HCT116 (cell line): Measurements from ENCODE around the gene UBALD2. TPM values are rescaled to one million over a fixed set of nuclear protein-coding genes. Genes with fewer than 3 reads are reported as not detected.

Source experiments
- ATAC-seq: fragments of 200-7000 bp; cut with Tn5 transposase; 2 replicates; pipeline ENCODE4 v1.9.1; 2020; ENCODE audit warnings: mild to moderate bottlenecking, moderate library complexity
- BruUV-seq: library from RNA; stranded (reverse); fragments of 400-500 nt; replicated peaks from 2 replicates; lab custom pipeline; 2021; lab: Mats Ljungman, UMichigan
- CTCF ChIA-PET: fragments of 300-600 bp; sonication (Branson Sonifier 250); formaldehyde crosslinking; loops from one replicate; lab custom pipeline; 2021; ENCODE audit warnings: antibody characterized with exemption; lab: Charles Lee
- POLR2A ChIA-PET: fragments of 300-600, 350-600 bp; sonication (Branson Sonifier 250); formaldehyde crosslinking; loops from one replicate; lab custom pipeline; 2021; ENCODE audit warnings: antibody characterized with exemption; lab: Charles Lee
- RAD21 ChIA-PET, 2 experiments: fragments of 300-600 bp; sonication (Branson Sonifier 250); formaldehyde crosslinking; loops; one replicate each; lab custom pipeline; 2023; ENCODE audit warnings: low total read pairs in 2 of 2; ENCODE audit not compliant: uncharacterized antibody in 2 of 2, unreplicated experiment in 2 of 2, low non-redundant PET in 1 of 2; lab: Charles Lee
- DNase-seq: peaks from one replicate; pipeline ENCODE4 v3.0.0-alpha.2; 2010; ENCODE audit warnings: low read depth, low spot score
- H2AFZ ChIP-seq: fragments of 200-600 bp; shearing (Covaris generic), sonication (generic); 2 replicates; pipeline ENCODE4 v1.6.1; 2017; ENCODE audit warnings: low read depth, mixed run types, mixed read lengths, antibody characterized with exemption, low read length; ENCODE audit not compliant: poor library complexity, severe bottlenecking
- H3K27ac ChIP-seq: 2 replicates; pipeline ENCODE4 v1.5.1; 2012; ENCODE audit warnings: low read depth, low read length
- H3K27me3 ChIP-seq: fragments of 200-600 bp; sonication (generic); 2 replicates; pipeline ENCODE4 v1.6.1; 2016; ENCODE audit warnings: mixed run types, low read length, mixed read lengths; ENCODE audit not compliant: insufficient read depth
- H3K36me3 ChIP-seq, 2 experiments: fragments of 200-500 bp in 1 of 2; fragments of 200-600 bp in 1 of 2; sonication (Bioruptor generic) in 1 of 2; sonication (generic) in 1 of 2; 2 replicates each; pipeline versions ENCODE4 v1.5.1 to v1.6.1; 2014 to 2016; ENCODE audit warnings: low read length in 2 of 2, inconsistent platforms in 1 of 2, mixed read lengths in 1 of 2, mixed run types in 1 of 2; ENCODE audit not compliant: insufficient read depth in 2 of 2, control insufficient read depth in 1 of 2
- H3K4me1 ChIP-seq, 2 experiments: fragments of 200-600 bp in 1 of 2; sonication (generic) in 1 of 2; 2 replicates each; pipeline versions ENCODE4 v1.5.1 to v1.6.1; 2012 to 2017; ENCODE audit warnings: low read length in 2 of 2, inconsistent platforms in 1 of 2, mild to moderate bottlenecking in 1 of 2, mixed read lengths in 1 of 2, mixed run types in 1 of 2, moderate library complexity in 1 of 2; ENCODE audit not compliant: insufficient read depth in 2 of 2, control insufficient read depth in 1 of 2
- H3K4me2 ChIP-seq: fragments of 200-600 bp; sonication (generic); 2 replicates; pipeline ENCODE4 v1.6.1; 2017; ENCODE audit warnings: mixed run types, low read length, mixed read lengths
- H3K4me3 ChIP-seq, 2 experiments: fragments of 200-600 bp in 1 of 2; sonication (generic) in 1 of 2; replicated peaks in 1 of 2; 2 replicates each; pipeline ENCODE4 v1.5.1; 2011 to 2016; ENCODE audit warnings: low read length in 2 of 2, control low read depth in 1 of 2, low read depth in 1 of 2, mild to moderate bottlenecking in 1 of 2, mixed read lengths in 1 of 2, mixed run types in 1 of 2
- H3K79me2 ChIP-seq: fragments of 200-600 bp; sonication (generic); 2 replicates; pipeline ENCODE4 v1.6.1; 2017; ENCODE audit warnings: mild to moderate bottlenecking, mixed run types, low read length, moderate library complexity, mixed read lengths; ENCODE audit not compliant: insufficient read depth
- H3K9ac ChIP-seq: fragments of 200-600 bp; sonication (generic); 2 replicates; pipeline ENCODE4 v1.6.1; 2016; ENCODE audit warnings: low read length, mixed read lengths
- H3K9me2 ChIP-seq: fragments of 200-600 bp; sonication (generic), shearing (Covaris generic); 2 replicates; pipeline ENCODE4 v1.6.1; 2017; ENCODE audit warnings: mixed run types, mild to moderate bottlenecking, moderate library complexity; ENCODE audit not compliant: insufficient read depth
- H3K9me3 ChIP-seq, 2 experiments: fragments of 200-500 bp in 1 of 2; fragments of 200-600 bp in 1 of 2; sonication (Bioruptor generic) in 1 of 2; sonication (generic) in 1 of 2; 2 replicates each; pipeline ENCODE4 v1.6.1; 2014 to 2017; ENCODE audit warnings: low read length in 2 of 2, mixed read lengths in 2 of 2, inconsistent platforms in 1 of 2, low read depth in 1 of 2, mild to moderate bottlenecking in 1 of 2, mixed run types in 1 of 2, moderate library complexity in 1 of 2; ENCODE audit not compliant: control insufficient read depth in 1 of 2, insufficient read depth in 1 of 2
- H4K20me1 ChIP-seq: fragments of 200-600 bp; sonication (generic), shearing (Covaris generic); 2 replicates; pipeline ENCODE4 v1.6.1; 2017; ENCODE audit warnings: mixed run types, mild to moderate bottlenecking, moderate library complexity; ENCODE audit not compliant: insufficient read depth
- CBX3 ChIP-seq: IDR thresholded peaks from 2 replicates; pipeline ENCODE4 v1.6.1; 2012; ENCODE audit warnings: low read depth
- CEBPB ChIP-seq: IDR thresholded peaks from 2 replicates; pipeline ENCODE4 v1.6.1; 2012; ENCODE audit warnings: low read depth
- EZH2 ChIP-seq: fragments of 200-600 bp; sonication (generic); IDR thresholded peaks from 2 replicates; pipeline ENCODE4 v1.6.1; 2017; ENCODE audit warnings: antibody characterized with exemption, mixed run types
- EZH2phosphoT487 ChIP-seq: fragments of 200-600 bp; IDR thresholded peaks from 2 replicates; pipeline ENCODE4 v1.6.1; 2018; ENCODE audit warnings: antibody characterized with exemption, borderline replicate concordance
- FOSL1 ChIP-seq: IDR thresholded peaks from 2 replicates; pipeline ENCODE4 v1.6.1; 2012; ENCODE audit warnings: low read depth
- JUND ChIP-seq: IDR thresholded peaks from 2 replicates; pipeline ENCODE4 v1.6.1; 2012
- POLR2AphosphoS5 ChIP-seq: IDR thresholded peaks from 2 replicates; pipeline ENCODE4 v1.6.1; 2011; ENCODE audit warnings: mild to moderate bottlenecking, low read depth, low read length, moderate library complexity
- SP1 ChIP-seq: IDR thresholded peaks from 2 replicates; pipeline ENCODE4 v1.6.1; 2012; ENCODE audit warnings: low read depth
- SRF ChIP-seq: IDR thresholded peaks from 2 replicates; pipeline ENCODE4 v1.6.1; 2012; ENCODE audit warnings: low read depth
- YY1 ChIP-seq: IDR thresholded peaks from 2 replicates; pipeline ENCODE4 v1.6.1; 2011; ENCODE audit warnings: low read length, low read depth, moderate library complexity, mild to moderate bottlenecking; ENCODE audit not compliant: insufficient replicate concordance; ENCODE audit errors: extremely low read depth
- intact Hi-C: fragments of 100-400 bp; cut with micrococcal nuclease; formaldehyde crosslinking; loops from 2 replicates; pipeline ENCODE4 v1.10.0; 2022
- total RNA-seq: library from RNA; stranded (reverse); gene quantifications from one replicate; pipeline ENCODE4 v1.2.1, GENCODE V29; 2021; ENCODE audit not compliant: unreplicated experiment
- TF ChIP-seq, protein P1 (sequence below): IDR thresholded peaks from 2 replicates; pipeline ENCODE4 v1.6.1; 2011; ENCODE audit warnings: mild to moderate bottlenecking, low read length, moderate library complexity; ENCODE audit not compliant: insufficient replicate concordance; ENCODE audit errors: extremely low read depth
- TF ChIP-seq, protein P2 (sequence below): IDR thresholded peaks from 2 replicates; pipeline ENCODE4 v1.6.1; 2012
- TF ChIP-seq, protein P3 (sequence below), 3 experiments: fragments of 200-600 bp in 1 of 3; sonication (generic) in 1 of 3; IDR thresholded peaks in 2 of 3; conservative IDR thresholded peaks in 1 of 3; 2 replicates each; pipeline ENCODE4 v1.5.1; 2012 to 2017; ENCODE audit warnings: low read depth in 2 of 3, low read length in 2 of 3, antibody characterized with exemption in 1 of 3, borderline replicate concordance in 1 of 3, control low read depth in 1 of 3, mild to moderate bottlenecking in 1 of 3, mixed read lengths in 1 of 3, mixed run types in 1 of 3, moderate library complexity in 1 of 3; ENCODE audit not compliant: insufficient read depth in 1 of 3
- TF ChIP-seq, protein P4 (sequence below): IDR thresholded peaks from 2 replicates; pipeline ENCODE4 v1.6.1; 2012

The UBALD2 gene
- total RNA-seq, 1 experiment from 2014 or later, result 94.3 TPM

DNA sequence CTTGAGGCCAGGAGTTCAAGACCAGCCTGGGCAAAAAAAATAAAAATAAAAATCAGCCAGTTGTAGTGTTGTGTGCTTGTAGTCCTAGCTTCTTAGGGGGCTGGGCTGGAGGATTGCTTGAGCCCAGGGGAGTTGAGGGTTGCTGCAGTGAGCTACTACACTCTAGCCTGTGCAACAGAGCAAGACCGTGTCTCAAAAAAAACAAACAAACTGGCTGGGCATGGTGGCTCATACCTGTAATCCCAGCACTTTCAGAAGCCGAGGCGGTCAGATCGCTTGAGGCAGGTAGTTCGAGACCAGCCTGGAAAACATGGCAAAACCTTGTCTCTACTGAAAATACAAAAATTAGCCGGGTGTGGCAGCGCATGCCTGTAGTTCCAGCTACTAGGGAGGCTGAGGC lies 4.9 kb upstream of the UBALD2 start (continued):
- TF ChIP-seq SP1 (no peak), POLR2AphosphoS5 (no peak), CEBPB (no peak)
- TF ChIP-seq, protein P1, sequence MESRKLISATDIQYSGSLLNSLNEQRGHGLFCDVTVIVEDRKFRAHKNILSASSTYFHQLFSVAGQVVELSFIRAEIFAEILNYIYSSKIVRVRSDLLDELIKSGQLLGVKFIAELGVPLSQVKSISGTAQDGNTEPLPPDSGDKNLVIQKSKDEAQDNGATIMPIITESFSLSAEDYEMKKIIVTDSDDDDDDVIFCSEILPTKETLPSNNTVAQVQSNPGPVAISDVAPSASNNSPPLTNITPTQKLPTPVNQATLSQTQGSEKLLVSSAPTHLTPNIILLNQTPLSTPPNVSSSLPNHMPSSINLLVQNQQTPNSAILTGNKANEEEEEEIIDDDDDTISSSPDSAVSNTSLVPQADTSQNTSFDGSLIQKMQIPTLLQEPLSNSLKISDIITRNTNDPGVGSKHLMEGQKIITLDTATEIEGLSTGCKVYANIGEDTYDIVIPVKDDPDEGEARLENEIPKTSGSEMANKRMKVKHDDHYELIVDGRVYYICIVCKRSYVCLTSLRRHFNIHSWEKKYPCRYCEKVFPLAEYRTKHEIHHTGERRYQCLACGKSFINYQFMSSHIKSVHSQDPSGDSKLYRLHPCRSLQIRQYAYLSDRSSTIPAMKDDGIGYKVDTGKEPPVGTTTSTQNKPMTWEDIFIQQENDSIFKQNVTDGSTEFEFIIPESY, result no peak
- TF ChIP-seq, protein P2, sequence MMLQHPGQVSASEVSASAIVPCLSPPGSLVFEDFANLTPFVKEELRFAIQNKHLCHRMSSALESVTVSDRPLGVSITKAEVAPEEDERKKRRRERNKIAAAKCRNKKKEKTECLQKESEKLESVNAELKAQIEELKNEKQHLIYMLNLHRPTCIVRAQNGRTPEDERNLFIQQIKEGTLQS, result no peak
- TF ChIP-seq, all 23 proteins: peak for 0

DNA sequence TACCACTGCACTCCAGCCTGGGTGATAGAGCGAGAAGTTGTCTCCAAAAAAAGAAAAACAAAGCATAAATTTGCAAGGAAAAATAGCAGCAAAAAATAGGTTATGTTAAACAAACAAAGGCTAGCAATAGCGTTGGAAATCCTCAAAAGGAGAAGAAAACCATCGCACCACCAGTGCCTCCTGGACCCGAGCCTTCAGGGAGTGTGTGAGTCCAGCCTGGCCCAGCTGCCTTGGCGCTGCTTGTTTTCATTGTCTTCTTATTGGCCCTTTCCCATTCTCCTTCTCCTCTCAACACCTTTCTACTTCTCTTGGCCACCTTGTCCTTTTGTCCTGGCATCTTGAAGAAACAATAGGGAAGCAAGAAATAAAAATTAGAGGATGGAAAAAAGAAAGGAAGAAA lies 4.5 kb upstream of the UBALD2 start:
- Histone ChIP-seq H4K20me1 (no peaks in the 10 kb centered on the region), H3K9me3 (no peaks in the 10 kb centered on the region), H3K27me3 (no peaks in the 10 kb centered on the region), H3K9ac (no peak overlapping the region), H3K9me2 (no peaks in the 10 kb centered on the region), H3K79me2 (peaks cover under 1% of the 10 kb centered on the region; the same call in 1 of the 2 replicates), H3K4me3 (no peak overlapping the region), H3K36me3 (no peaks in the 10 kb centered on the region), H3K4me2 (no peak overlapping the region), H3K27ac (no peak overlapping the region), H3K4me1 (peaks cover 21 to 30% of the 10 kb centered on the region in 2 experiments), H2AFZ (peak overlapping the region; percentile 59)
- DNase-seq (no peak), ATAC-seq (no peak)
- intact Hi-C loops, result no loop called here
- ChIA-PET RAD21 (no interaction called here), POLR2A (no interaction called here), CTCF (no interaction called here)
- BruUV-seq, result no TSS peak
- TF ChIP-seq JUND (no peak), YY1 (no peak), SP1 (no peak), CBX3 (no peak), EZH2phosphoT487 (no peak), SRF (no peak), FOSL1 (no peak), EZH2 (no peak)
- TF ChIP-seq, protein P2, result no peak
- TF ChIP-seq, protein P3, sequence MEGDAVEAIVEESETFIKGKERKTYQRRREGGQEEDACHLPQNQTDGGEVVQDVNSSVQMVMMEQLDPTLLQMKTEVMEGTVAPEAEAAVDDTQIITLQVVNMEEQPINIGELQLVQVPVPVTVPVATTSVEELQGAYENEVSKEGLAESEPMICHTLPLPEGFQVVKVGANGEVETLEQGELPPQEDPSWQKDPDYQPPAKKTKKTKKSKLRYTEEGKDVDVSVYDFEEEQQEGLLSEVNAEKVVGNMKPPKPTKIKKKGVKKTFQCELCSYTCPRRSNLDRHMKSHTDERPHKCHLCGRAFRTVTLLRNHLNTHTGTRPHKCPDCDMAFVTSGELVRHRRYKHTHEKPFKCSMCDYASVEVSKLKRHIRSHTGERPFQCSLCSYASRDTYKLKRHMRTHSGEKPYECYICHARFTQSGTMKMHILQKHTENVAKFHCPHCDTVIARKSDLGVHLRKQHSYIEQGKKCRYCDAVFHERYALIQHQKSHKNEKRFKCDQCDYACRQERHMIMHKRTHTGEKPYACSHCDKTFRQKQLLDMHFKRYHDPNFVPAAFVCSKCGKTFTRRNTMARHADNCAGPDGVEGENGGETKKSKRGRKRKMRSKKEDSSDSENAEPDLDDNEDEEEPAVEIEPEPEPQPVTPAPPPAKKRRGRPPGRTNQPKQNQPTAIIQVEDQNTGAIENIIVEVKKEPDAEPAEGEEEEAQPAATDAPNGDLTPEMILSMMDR (IDR thresholded peaks at IDR 0.05 in 2 of 3, conservative IDR thresholded peaks at IDR 0.05 in 1 of 3; ENCODE audit: borderline replicate concordance in 1 of 3, insufficient read depth in 1 of 3, low read depth in 2 of 3, low read length in 2 of 3), result no peak
- TF ChIP-seq, protein P4, sequence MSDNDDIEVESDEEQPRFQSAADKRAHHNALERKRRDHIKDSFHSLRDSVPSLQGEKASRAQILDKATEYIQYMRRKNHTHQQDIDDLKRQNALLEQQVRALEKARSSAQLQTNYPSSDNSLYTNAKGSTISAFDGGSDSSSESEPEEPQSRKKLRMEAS, result no peak
- TF ChIP-seq, protein P1, result no peak
